Thyroid gland (tissue), 4 donors: ENCODE measurements around the gene RPL22. TPM values are rescaled to one million over a fixed set of nuclear protein-coding genes. Genes with fewer than 3 reads are reported as not detected.

Experiments used
- DNase-seq, 2 donors: peaks; one replicate each; pipeline ENCODE4 v3.0.0-alpha.2; 2019
- H3K27ac ChIP-seq, 3 donors: fragments of 200-600 bp; sonication (generic); 1 replicate in 2 of 3; 2 replicates in 1 of 3; pipeline ENCODE4 v1.5.1; 2016 to 2019; ENCODE audit warnings: mild to moderate bottlenecking in 1 of 3, moderate library complexity in 1 of 3
- H3K27me3 ChIP-seq: fragments of 200-600 bp; sonication (generic); one replicate; pipeline ENCODE4 v1.5.1; 2019
- H3K36me3 ChIP-seq, 2 donors: fragments of 200-600 bp; sonication (generic); one replicate each; pipeline ENCODE4 v1.5.1; 2016 to 2019
- H3K4me1 ChIP-seq, 2 donors: fragments of 200-600 bp; sonication (generic); one replicate each; pipeline ENCODE4 v1.5.1; 2017 to 2019
- H3K4me3 ChIP-seq, 3 donors: fragments of 200-600 bp; sonication (generic); replicated peaks in 1 of 3; 1 replicate in 2 of 3; 2 replicates in 1 of 3; pipeline ENCODE4 v1.5.1; 2016; ENCODE audit warnings: mild to moderate bottlenecking in 1 of 3
- H3K9me3 ChIP-seq: fragments of 200-600 bp; sonication (generic); one replicate; pipeline ENCODE4 v1.5.1; 2017
- POLR2A ChIP-seq, 2 donors: fragments of 450-650 bp; IDR thresholded peaks; one replicate each; pipeline ENCODE4 v1.6.1; 2017; ENCODE audit warnings: antibody characterized with exemption in 2 of 2, mild to moderate bottlenecking in 2 of 2, moderate library complexity in 1 of 2
- WGBS, 2 donors: methylation state at CpG; one replicate each; pipeline ENCODE4 v1.1.5; 2017; 5-methylcytosine and 5-hydroxymethylcytosine counted together
- intact Hi-C: fragments of 100-400 bp; cut with DNase I; formaldehyde crosslinking; loops from one replicate; pipeline ENCODE4 v1.15.1; 2023
- total RNA-seq, 4 donors: library from RNA; depleted of rRNA; stranded (reverse); fragments of >200 nt; gene quantifications; one replicate each; pipeline ENCODE4 v1.2.3, GENCODE V29; 2016
- TF ChIP-seq, protein P1 (sequence below), 6 experiments: fragments of 200-600 bp in 3 of 6; fragments of 450-650 bp in 3 of 6; sonication (generic) in 3 of 6; IDR thresholded peaks; one replicate each; pipeline ENCODE4 v1.5.1; 2016 to 2019; ENCODE audit warnings: antibody characterized with exemption in 6 of 6, mild to moderate bottlenecking in 2 of 6, inconsistent platforms in 1 of 6, moderate library complexity in 1 of 6

Gene RPL22
- total RNA-seq: 100 to 1,000 TPM; 154 to 230 (median 181) TPM

- peak within 1 kb of the TSS; percentile 53 to 74 (median 66) for H3K27ac ChIP-seq
These were observed at the start of gene RPL22 for GRCh38 chr1:6199298-6200187. TSS of gene RPL22 (minus strand) at chr1:6199595. CDS start at chr1:6199573, 22 bp downstream.

DNA sequence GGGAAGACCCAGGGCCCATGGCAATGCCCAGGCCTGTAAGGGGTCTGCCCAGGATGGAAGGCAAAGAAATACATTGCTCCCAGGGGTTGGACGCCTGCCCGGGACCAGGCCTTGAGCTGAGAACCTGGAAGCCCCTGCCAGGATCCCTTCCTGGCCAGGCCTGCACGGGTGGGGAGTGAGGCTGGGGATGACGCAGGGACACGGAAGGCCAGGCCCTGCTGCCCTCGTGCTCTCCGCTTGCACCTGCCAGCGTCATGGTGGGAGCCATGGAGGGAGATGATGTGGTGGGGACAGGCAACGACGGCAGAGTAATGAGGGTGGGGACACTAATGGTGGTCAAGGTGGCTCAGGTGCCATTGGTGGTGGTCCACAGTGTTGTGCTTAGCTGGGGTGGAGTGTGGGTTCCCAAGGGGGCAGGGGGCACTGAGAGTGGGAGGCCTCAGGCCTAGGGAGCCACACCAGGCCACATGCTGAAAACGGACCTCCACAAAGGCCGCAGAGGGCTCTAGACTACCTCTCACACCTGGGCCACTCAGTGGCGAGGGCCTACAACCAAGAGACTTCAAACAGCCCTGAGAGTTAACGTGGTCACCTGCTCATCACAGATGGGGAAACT, 48.9 kb upstream of the RPL22 start:
- TF ChIP-seq, protein P1, sequence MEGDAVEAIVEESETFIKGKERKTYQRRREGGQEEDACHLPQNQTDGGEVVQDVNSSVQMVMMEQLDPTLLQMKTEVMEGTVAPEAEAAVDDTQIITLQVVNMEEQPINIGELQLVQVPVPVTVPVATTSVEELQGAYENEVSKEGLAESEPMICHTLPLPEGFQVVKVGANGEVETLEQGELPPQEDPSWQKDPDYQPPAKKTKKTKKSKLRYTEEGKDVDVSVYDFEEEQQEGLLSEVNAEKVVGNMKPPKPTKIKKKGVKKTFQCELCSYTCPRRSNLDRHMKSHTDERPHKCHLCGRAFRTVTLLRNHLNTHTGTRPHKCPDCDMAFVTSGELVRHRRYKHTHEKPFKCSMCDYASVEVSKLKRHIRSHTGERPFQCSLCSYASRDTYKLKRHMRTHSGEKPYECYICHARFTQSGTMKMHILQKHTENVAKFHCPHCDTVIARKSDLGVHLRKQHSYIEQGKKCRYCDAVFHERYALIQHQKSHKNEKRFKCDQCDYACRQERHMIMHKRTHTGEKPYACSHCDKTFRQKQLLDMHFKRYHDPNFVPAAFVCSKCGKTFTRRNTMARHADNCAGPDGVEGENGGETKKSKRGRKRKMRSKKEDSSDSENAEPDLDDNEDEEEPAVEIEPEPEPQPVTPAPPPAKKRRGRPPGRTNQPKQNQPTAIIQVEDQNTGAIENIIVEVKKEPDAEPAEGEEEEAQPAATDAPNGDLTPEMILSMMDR (IDR thresholded peaks at IDR 0.05): no peak
- no peak for TF ChIP-seq POLR2A (IDR thresholded peaks at IDR 0.05)
- intact Hi-C loops: loop anchor here (2.0 to 5.0 kb wide), 2 partner anchors 95 to 159 kb away; no protein-coding TSS in a partner anchor
- no peaks in the 10 kb centered on the region for H3K9me3 ChIP-seq
- no peak overlapping the region for H3K27ac ChIP-seq
- WGBS, 2 donors: 76 to 80% methylated on average over 8 to 14 of the region's 14 CpGs
- peaks cover 0 to 19% of the 10 kb centered on the region in 2 donors for H3K4me1 ChIP-seq
- no peak for DNase-seq
- no peaks in the 10 kb centered on the region for H3K36me3 ChIP-seq
- peaks cover 18% of the 10 kb centered on the region for H3K27me3 ChIP-seq
- no peak overlapping the region for H3K4me3 ChIP-seq

More at GRCh38 chr1:6199298-6200187, at the start of gene RPL22:
- DNase-seq: peak; percentile 99
- intact Hi-C loops: no loop called here
- H3K36me3 ChIP-seq: peaks cover 9 to 12% of the 10 kb centered on the region in 2 donors
- peaks cover 7 to 21% of the 10 kb centered on the region in 2 donors for H3K4me1 ChIP-seq
- 1 to 2% methylated on average over 42 to 50 of the region's 53 CpGs for WGBS, 2 donors
- H3K4me3 ChIP-seq: peak within 1 kb of the TSS; percentile 92 to 100 (median 99)
- H3K27me3 ChIP-seq: no peaks in the 10 kb centered on the region
- peak; percentile 15 to 79 for TF ChIP-seq POLR2A (IDR thresholded peaks at IDR 0.05)
- TF ChIP-seq, protein P1 (IDR thresholded peaks at IDR 0.05): peak in 1 of 6 experiments; percentile 44
- H3K9me3 ChIP-seq: no peaks in the 10 kb centered on the region

DNA sequence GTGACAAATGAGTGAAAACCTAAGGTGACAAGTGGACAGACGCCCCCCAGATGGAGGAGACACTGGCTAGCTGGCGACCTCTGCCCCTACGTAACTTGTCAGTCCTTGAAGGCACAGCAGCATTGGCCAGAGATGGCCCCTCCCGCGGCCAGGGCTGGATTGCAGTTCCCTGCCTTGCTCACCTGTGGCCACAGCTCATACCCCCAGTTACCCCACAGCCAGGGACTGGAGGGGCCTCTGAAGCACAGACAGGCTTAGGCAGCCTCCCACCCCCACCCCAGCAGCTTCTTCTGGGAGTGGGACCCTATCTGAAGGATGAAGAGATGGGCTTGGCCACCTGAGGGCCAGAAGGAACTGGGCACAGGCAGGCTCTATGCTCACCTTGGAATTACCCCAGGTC, 48.3 kb upstream of the RPL22 start:
- WGBS, 2 donors: 68 to 79% methylated on average over 5 of the region's 5 CpGs
- H3K27ac ChIP-seq: no peak overlapping the region
- TF ChIP-seq, protein P1 (IDR thresholded peaks at IDR 0.05): no peak
- no peak for TF ChIP-seq POLR2A (IDR thresholded peaks at IDR 0.05)
- no peak for DNase-seq
- intact Hi-C loops: loop anchor here (2.0 to 5.0 kb wide), 2 partner anchors 95 to 160 kb away; no protein-coding TSS in a partner anchor
- H3K36me3 ChIP-seq: no peaks in the 10 kb centered on the region
- no peaks in the 10 kb centered on the region for H3K9me3 ChIP-seq
- no peak overlapping the region for H3K4me3 ChIP-seq
- H3K4me1 ChIP-seq: peaks cover 0 to 19% of the 10 kb centered on the region in 2 donors
- H3K27me3 ChIP-seq: peaks cover 24% of the 10 kb centered on the region

DNA sequence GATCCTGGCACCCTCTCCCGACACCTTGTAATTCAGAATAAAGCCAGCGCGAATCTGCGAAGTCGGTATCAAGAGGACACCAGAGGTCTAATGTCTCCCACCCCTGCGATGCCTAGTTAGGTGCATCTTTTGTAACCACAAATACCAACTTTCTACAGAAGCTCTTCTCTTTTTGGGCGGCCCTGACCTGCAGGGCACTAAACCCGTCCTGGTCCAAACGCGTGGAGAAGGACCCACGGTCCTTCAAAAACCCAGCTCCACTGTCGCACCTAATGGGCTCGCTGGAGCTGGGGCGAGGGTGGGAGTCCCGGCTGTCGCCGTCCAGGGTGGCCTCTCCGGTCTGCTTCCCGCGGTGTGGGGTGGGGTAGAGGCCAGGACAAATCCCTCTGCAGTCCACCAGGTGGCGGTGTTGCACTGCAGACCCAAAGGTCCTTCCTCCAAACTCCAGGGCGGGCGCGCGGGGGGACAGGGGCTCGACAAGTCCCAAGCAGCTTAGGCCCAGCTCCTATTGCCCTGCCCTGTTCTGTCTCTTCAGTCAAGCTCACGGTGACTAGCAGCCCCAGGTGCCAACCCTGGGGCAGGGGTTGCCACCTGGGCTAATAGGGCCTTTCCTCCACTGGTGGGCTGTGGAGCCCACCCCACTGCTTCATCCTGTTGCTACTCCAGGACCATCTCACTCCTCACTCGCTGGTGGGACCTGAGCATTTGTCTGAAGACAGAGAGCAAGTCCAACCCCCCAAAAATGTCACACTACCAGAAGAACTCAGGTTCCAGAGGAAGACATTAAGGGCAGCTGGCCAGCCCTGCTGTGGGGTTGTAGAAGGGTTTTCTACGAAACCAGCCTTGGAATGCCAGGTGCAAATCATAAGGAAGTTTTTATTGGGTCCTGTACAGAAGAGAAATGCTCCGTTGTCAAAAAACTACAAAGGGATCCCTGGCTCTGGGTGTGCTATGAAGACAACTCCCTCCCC, 47.4 kb upstream of the RPL22 start:
- 8 to 12% methylated on average over 15 to 20 of the region's 30 CpGs for WGBS, 2 donors
- Histone ChIP-seq H3K4me1 (peaks cover 0 to 28% of the 10 kb centered on the region in 2 donors), H3K9me3 (no peaks in the 10 kb centered on the region), H3K36me3 (no peaks in the 10 kb centered on the region), H3K27ac (no peak overlapping the region), H3K4me3 (no peak overlapping the region), H3K27me3 (peaks cover 31% of the 10 kb centered on the region)
- intact Hi-C loops: loop anchor here (5.0 kb wide), 1 partner anchor 161 kb away; no protein-coding TSS in a partner anchor
- peak; percentile 70 to 76 for DNase-seq
- TF ChIP-seq, protein P1 (IDR thresholded peaks at IDR 0.05): peak; percentile 88 to 97 (median 94)
- no peak for TF ChIP-seq POLR2A (IDR thresholded peaks at IDR 0.05)
